ENCODE results near the gene S100A7.
"Not testable (repeated sequence)": the region's sequence is repeated elsewhere in the genome, so short reads cannot be mapped to it uniquely, and the experiment has no call there.

Gene S100A7

DNA sequence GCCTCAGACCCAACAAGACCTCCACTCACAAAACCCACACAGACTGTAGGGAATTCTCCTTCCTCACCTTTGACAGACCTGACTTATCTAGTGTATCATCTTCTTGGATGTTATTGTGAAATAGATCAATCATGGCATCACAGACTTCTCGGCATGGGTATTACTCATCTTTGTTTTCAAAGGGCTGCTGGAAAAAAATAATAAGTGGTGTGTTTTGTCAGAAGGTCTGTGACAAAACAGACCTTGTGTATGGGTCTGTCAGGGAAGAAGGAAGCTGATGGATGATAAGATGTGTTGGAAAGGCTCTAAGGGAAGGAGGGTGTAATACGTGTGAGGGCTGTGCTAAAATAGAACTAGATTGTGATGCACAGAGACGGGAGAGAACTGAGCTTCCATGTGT, 13.9 kb upstream of the S100A7 start:
- Histone ChIP-seq H3K9me3 (ENCODE audit: severe bottlenecking) (no peaks in the 10 kb centered on the region), H3K27ac (ENCODE audit: poor library complexity, severe bottlenecking) (no peak overlapping the region), H3K4me1 (ENCODE audit: insufficient read depth, poor library complexity, severe bottlenecking) (no peaks in the 10 kb centered on the region), H3K4me3 (ENCODE audit: severe bottlenecking) (no peak overlapping the region), H3K27me3 (ENCODE audit: insufficient read depth, poor library complexity, severe bottlenecking) (no peaks in the 10 kb centered on the region), H3K36me3 (ENCODE audit: low read depth) (no peaks in the 10 kb centered on the region)
- TF ChIP-seq, protein P1, sequence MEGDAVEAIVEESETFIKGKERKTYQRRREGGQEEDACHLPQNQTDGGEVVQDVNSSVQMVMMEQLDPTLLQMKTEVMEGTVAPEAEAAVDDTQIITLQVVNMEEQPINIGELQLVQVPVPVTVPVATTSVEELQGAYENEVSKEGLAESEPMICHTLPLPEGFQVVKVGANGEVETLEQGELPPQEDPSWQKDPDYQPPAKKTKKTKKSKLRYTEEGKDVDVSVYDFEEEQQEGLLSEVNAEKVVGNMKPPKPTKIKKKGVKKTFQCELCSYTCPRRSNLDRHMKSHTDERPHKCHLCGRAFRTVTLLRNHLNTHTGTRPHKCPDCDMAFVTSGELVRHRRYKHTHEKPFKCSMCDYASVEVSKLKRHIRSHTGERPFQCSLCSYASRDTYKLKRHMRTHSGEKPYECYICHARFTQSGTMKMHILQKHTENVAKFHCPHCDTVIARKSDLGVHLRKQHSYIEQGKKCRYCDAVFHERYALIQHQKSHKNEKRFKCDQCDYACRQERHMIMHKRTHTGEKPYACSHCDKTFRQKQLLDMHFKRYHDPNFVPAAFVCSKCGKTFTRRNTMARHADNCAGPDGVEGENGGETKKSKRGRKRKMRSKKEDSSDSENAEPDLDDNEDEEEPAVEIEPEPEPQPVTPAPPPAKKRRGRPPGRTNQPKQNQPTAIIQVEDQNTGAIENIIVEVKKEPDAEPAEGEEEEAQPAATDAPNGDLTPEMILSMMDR (IDR thresholded peaks at IDR 0.05; ENCODE audit: poor library complexity, severe bottlenecking) = no peak
- ATAC-seq (ENCODE audit: low read depth) = no peak; the same call in 2 of the 3 replicates
- no peak for DNase-seq (ENCODE audit: low spot score)

DNA sequence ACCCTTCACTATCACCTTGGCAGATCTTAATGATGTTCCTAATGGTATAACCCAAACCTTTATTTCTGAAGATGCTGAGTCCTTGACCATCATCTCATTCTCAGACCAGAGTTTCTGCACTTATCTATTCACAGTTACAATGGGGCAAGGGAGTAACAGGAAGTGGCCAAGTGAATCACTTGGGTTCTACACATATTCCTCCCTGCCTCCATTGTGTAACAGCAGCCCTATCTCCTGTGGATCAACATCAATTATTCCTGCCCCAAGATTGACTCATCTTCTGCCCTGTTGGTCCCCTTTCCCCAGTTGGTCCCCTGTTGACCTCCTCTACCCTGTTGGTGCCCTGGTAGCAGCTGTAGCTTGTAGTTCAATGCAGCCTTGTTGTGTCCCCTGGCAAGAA, 10.3 kb upstream of the S100A7 start:
- no peaks in the 10 kb centered on the region for H3K9me3 ChIP-seq (ENCODE audit: severe bottlenecking)
- H3K36me3 ChIP-seq (ENCODE audit: low read depth) = no peaks in the 10 kb centered on the region
- ATAC-seq (ENCODE audit: low read depth) (no peak), DNase-seq (ENCODE audit: low spot score) (no peak)
- H3K27ac ChIP-seq (ENCODE audit: poor library complexity, severe bottlenecking) = no peak overlapping the region
- H3K4me3 ChIP-seq (ENCODE audit: severe bottlenecking) = no peak overlapping the region
- H3K27me3 ChIP-seq (ENCODE audit: insufficient read depth, poor library complexity, severe bottlenecking) = no peaks in the 10 kb centered on the region
- H3K4me1 ChIP-seq (ENCODE audit: insufficient read depth, poor library complexity, severe bottlenecking) = no peaks in the 10 kb centered on the region
- TF ChIP-seq, protein P1 (IDR thresholded peaks at IDR 0.05; ENCODE audit: poor library complexity, severe bottlenecking) = no peak

DNA sequence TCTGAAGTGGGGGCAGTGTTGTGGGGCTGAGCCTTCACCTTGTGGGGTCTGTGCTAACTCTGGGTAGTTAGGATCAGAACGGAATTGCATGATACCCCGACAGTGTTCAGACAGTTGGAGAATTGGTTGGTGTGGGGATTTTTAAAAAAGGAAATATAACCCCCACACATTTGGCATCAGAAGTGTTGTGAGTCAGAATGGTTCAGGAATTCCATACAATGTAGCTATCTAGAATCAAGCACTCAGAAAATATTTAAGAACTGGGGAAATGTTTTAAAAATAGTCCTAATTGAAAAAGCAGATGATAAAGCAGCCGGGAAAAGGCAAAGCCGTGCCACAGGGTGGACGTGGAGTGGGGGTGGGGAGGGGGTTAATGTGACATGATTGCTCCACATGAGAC, 6.5 kb upstream of the S100A7 start:
- TF ChIP-seq, protein P1 (IDR thresholded peaks at IDR 0.05; ENCODE audit: poor library complexity, severe bottlenecking) = no peak
- H3K9me3 ChIP-seq (ENCODE audit: severe bottlenecking) = no peaks in the 10 kb centered on the region
- no peaks in the 10 kb centered on the region for H3K36me3 ChIP-seq (ENCODE audit: low read depth)
- H3K4me1 ChIP-seq (ENCODE audit: insufficient read depth, poor library complexity, severe bottlenecking) = no peaks in the 10 kb centered on the region
- DNase-seq (ENCODE audit: low spot score) = no peak
- H3K4me3 ChIP-seq (ENCODE audit: severe bottlenecking) = no peak overlapping the region
- H3K27me3 ChIP-seq (ENCODE audit: insufficient read depth, poor library complexity, severe bottlenecking) = no peaks in the 10 kb centered on the region
- H3K27ac ChIP-seq (ENCODE audit: poor library complexity, severe bottlenecking) = no peak overlapping the region
- no peak; the same call in 2 of the 3 replicates for ATAC-seq (ENCODE audit: low read depth)

DNA sequence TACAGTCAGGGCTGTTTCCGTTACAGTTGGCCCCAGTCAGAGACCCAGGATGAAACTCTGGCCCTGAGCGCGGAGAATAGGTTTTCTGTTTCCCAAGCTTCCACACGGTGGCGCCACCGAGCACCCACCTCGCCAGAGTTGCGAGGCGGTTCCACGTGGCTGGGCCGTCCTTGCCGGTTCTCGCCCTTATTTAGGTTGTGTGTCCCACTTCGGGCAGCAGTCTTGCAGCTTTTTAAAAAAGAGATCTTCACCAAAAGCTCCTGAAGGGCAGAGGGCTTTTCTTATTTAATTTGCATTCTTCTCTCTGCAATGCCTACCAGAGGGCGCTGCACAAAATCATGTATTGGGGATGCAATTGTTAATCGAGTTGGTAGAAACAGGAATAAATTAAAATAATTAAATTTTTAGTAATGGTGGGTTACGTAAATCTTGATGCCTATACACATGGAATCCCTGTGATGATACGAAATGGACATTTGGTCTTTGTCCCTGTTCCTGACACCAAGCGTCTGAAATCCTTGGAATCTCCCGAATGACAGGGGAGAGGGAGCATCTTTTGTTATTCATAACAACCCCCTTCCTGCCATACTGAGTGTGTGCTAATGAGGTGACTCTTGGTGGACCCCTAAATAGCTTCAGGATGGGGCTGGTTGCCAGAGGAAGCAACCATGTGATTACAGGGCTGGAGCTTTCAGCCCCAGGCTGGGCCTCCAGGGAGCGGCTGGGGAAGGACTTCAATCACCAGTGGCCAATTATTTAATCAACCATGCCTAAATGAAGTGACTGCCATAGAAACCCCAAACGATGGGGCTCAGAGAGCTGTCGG, 5.6 kb upstream of the S100A7 start:
- Histone ChIP-seq H3K27ac (ENCODE audit: poor library complexity, severe bottlenecking) (no peak overlapping the region), H3K9me3 (ENCODE audit: severe bottlenecking) (no peaks in the 10 kb centered on the region), H3K36me3 (ENCODE audit: low read depth) (no peaks in the 10 kb centered on the region), H3K27me3 (ENCODE audit: insufficient read depth, poor library complexity, severe bottlenecking) (no peaks in the 10 kb centered on the region), H3K4me1 (ENCODE audit: insufficient read depth, poor library complexity, severe bottlenecking) (no peaks in the 10 kb centered on the region), H3K4me3 (ENCODE audit: severe bottlenecking) (no peak overlapping the region)
- ATAC-seq (ENCODE audit: low read depth) = no peak
- no peak for DNase-seq (ENCODE audit: low spot score)
- TF ChIP-seq, protein P1 (IDR thresholded peaks at IDR 0.05; ENCODE audit: poor library complexity, severe bottlenecking) = peak; percentile 85

DNA sequence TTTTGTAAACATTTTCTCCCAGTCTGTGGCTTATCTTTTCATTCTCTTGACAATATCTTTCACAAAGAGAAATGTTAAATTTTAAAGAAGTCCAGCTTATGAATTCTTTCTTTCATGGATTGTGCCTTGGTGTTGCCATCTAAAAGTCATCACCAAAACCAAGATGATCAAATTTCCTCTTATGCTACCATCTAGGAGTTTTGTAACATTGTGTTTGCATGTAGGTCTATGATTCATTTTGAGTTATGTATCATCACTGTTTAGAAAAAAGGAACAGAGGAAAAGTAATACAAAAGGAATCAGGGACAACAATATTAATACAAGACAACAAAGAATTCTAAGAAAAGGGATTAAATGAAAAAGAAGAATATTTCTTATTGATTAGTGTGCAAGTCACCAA, 2.3 kb upstream of the S100A7 start:
- not testable (repeated sequence) for H3K36me3 ChIP-seq (ENCODE audit: low read depth); H3K4me3 ChIP-seq (ENCODE audit: severe bottlenecking); H3K27ac ChIP-seq (ENCODE audit: poor library complexity, severe bottlenecking); ATAC-seq (ENCODE audit: low read depth); H3K4me1 ChIP-seq (ENCODE audit: insufficient read depth, poor library complexity, severe bottlenecking); H3K27me3 ChIP-seq (ENCODE audit: insufficient read depth, poor library complexity, severe bottlenecking); H3K9me3 ChIP-seq (ENCODE audit: severe bottlenecking); DNase-seq (ENCODE audit: low spot score)

Data from RWPE2 (cell line).